CD1c-positive myeloid dendritic cell (primary cell): ENCODE measurements around the gene LIPC.
A peak's percentile ranks its signal among the peaks of the same experiment; 100 is the strongest.

Experiments
- DNase-seq: peaks from one replicate; pipeline ENCODE4 v3.0.0-alpha.2; 2016; ENCODE audit errors: extremely low spot score

The LIPC gene

DNA sequence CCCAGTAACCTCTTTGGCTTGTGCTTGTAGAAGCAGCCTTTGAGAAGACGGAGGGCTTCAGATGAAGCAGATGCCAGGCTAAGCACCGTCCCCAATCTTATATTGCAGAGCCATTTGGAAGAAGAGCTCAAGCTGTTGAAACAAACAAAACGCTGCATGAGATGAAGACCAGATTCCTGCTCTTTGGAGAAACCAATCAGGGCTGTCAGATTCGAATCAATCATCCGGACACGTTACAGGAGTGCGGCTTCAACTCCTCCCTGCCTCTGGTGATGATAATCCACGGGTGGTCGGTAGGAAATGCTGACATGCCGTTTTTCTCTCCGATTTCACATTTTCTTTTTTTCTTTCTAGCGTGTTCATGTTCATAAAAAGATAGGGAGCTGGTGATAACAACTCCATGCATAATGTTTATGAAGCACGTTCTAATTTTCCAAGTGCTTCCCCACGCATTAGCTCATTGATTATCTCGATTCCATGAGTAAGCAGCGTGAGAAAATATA lies 106.5 kb downstream of the LIPC start:
- no peak for DNase-seq

DNA sequence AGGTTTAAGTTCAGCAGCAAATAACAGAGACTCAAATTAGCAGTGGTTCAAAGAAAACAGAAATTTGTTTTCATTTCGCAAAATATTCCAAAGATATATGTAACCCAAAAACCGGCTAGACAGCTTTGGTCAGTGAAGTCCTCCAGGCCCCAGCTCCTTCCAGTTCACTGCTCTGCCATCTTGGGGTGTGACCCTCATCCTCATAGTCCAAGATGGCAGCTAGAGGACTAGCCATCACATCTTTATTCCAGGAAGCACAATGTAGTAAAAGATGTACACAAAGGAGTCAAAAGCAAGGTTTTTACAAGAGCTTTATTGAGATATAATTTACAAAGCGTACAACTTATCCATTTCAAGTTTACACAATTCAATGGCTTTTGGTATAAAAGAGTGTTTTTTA lies 107.1 kb downstream of the LIPC start:
- DNase-seq = no peak

DNA sequence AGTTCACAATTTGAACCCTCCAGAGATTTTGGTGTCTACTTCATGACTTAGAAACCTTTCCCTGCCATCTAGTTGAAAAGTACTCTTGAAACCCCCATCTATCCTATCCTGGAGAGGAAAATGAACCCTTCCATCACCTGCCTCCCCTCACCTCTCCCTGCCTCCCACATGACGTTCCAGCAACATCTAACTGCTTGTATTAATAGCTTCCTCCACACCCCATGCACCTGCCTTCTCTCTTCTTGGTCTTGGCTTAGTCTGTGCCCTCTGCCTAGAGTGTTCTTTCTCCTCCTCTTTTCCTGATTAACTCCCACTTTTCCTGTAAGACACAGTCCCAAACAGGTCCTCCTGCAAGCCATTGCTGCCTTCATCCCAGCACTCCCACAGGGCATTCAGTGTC lies 107.8 kb downstream of the LIPC start:
- no peak for DNase-seq

DNA sequence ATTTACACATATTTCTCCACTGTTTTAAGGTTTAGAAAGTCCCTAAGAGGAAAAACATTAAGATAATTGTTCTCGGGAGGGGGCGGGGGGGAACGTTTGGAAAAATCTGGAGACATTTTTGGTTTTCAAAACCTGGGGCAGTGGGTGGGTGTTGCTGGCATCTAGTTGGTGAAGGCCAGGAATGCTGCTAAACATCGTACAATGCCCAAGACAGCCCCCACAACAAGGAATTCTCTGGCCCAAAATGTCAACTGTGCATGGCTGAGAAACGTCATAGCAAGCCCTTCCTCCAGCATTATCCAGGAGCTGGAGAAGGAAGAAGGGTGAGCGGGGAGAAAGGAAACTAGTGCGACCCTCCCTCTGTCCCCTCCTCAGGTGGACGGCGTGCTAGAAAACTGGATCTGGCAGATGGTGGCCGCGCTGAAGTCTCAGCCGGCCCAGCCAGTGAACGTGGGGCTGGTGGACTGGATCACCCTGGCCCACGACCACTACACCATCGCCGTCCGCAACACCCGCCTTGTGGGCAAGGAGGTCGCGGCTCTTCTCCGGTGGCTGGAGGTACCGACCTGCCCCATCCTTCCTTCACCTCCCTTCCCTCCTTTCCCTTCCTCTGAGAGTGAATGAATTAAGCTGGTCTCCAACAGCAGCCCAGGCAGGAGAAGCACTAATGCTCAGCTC lies 109.8 kb downstream of the LIPC start:
- no peak for DNase-seq

DNA sequence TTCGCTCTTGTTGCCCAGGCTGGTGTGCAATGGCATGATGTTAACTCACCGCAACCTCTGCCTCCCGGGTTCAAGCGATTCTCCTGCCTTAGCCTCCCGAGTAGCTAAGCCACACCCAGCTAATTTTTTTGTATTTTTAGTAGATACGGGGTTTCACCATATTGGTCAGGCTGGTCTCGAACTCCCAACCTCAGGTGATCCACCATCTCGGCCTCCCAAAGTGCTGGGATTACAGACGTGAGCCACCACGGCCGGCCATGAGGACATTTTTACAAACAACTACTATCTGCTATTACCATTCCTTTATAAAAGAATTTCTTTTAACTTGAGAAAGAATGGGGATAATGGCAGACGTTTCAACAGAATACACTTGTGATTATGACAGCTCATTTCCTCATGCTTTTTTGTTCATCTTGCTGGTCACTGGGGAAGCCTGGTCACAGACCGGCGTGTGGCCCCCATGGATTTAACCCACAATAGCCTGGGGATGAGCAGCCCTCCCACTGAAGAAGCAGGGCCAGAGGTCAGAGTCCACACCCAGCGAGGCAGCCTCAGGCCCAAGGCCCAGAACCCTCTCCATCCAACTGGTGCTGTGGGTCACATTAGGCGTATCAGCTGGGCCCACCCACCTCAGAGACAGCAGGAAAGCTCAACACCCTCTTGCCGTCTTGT lies 112.0 kb downstream of the LIPC start:
- no peak for DNase-seq

DNA sequence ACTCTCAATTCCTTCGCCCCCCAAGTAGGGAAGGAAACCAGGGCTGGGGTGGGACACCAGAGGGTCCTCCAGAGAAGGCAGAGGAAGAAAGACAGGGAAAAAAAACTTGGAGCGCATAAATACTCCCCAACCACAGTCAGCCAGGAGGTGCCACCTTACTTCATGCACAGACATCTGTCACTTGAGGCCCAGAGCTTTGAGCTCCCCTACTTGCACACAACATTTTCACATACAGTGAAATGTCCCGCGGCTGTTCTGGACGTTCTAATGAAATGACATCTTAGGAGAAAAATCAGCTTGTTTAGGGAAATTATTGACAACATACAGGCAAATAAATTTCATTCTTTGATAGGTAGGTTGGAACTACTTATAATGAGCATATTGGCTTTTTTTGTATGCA lies 113.0 kb downstream of the LIPC start:
- DNase-seq = no peak

DNA sequence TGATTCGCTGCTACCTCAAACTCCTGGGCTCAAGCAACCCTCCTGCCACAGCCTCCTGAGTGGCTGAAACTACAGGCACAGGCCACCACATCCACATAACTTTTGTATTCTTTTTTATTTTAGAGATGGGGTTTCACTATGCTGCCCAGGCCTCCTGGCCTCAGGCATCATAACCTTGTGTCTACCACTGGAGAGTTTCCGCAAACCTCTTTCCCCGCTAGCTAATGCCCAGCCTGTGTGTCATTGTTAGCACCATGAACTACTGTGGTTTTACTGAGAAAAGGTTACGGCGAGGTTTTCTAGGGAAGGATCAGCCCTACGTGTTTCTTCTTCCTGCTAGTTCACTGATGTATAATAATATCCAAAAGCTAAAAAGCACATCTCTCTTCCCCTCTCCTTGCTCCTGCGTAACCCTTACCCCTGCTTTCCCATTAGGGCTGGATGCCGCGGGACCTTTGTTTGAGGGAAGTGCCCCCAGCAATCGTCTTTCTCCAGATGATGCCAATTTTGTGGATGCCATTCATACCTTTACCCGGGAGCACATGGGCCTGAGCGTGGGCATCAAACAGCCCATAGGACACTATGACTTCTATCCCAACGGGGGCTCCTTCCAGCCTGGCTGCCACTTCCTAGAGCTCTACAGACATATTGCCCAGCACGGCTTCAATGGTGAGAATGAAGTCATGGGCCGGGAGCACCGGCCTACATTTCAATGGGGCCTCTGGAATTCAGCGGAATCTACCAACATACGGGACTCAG lies 113.7 kb downstream of the LIPC start:
- peak; percentile 28 for DNase-seq

DNA sequence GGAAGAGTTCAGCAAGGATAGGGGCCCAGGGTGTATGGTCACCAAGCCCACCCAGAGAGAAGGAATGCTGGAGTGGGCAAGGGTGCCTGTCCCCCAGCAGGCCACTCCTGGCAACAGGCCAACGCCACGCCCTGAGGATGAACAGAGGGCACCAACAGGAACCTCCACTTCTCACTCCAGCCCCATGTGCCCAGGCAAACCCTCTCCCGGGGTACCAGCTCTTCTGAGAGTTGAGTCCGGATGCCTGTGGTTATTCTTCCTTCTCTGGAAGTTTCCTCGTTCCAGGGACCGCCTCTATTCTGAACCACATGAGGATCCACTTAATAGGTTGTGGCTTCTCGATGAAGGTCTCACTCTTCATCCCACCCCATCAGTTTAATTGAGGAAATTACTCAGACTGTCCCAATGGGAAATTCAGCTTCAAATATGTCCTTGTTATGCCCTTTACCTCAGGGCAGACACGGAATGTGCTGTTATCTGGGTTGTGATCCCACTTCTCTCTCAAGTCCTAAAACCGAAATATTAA lies 114.3 kb downstream of the LIPC start:
- no peak for DNase-seq

DNA sequence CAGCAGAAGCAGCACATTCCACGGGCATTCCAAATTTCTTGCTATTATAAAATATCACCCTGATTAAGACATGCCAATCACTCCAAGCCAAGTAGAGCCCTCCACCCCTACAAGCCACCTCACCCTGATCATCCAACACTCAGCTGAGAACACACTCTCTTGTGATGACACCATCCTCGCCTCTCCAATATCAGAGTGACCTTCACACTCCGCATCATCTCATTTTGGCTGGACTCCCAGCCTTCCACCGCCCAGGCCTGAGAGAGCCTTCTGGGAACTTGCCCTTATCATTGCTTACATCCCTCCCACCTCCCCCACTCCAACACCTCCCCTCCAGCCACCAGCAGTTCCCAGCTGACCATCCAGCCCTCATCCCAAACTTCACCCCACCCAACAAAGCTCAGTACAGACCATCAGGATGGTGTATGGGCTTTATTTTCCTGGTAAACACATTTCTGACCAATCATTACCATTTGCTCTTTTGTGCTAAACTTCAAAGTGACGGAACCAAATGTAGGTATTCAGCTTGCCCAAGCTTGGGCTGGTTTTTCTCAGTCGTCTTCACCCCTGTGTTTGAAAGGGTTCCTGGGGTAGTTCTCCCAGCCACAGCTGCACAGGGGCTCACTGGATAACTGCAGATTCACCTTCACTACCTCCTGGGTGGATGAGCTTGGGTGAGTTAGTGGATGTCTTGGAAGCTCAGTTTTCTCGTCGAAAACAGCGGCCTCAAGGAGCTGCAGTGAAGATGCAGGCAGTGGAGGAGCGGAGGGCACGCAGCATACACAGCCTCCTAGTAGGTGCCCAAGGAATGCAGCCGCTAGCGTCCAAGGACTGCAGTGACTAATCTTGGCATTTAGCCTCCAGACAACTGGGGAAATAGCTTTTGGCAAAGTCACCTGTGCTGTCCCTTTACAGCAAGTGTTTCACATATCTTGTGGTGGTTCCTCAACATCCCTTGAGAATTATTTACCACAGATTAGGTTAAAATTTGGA lies 115.1 kb downstream of the LIPC start:
- DNase-seq = no peak

DNA sequence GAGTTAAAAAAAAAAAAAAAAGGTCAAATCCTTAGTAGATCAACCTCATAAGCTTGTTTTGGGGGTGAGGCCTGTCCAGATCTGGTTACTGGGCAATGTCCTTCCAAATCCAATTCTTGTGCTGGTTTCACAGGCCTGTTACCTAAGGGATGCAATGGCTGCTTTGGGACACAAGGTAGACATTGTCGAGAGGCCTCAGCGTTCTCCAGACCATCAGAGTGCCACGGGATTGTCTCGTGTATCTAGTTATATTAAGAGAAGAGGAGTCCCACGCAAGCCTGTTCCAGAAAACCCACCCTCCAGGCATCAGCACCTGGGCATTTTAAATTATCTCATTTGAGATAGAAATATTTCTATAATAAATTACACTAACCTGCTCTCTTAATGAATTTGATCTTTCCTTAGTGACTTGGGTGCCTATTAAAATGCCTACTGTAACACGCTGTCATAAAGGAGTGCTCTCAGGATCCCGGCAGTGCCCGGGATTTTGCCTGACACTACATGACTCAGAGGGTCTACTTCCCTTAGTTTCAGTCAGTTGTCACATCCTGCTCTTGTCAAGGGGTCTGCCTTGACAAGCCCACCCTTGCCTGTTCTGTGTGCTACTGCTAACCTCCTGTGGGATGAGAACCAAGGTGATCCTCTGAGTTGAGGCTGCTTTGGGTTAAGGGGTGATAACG lies 116.0 kb downstream of the LIPC start:
- DNase-seq = no peak

DNA sequence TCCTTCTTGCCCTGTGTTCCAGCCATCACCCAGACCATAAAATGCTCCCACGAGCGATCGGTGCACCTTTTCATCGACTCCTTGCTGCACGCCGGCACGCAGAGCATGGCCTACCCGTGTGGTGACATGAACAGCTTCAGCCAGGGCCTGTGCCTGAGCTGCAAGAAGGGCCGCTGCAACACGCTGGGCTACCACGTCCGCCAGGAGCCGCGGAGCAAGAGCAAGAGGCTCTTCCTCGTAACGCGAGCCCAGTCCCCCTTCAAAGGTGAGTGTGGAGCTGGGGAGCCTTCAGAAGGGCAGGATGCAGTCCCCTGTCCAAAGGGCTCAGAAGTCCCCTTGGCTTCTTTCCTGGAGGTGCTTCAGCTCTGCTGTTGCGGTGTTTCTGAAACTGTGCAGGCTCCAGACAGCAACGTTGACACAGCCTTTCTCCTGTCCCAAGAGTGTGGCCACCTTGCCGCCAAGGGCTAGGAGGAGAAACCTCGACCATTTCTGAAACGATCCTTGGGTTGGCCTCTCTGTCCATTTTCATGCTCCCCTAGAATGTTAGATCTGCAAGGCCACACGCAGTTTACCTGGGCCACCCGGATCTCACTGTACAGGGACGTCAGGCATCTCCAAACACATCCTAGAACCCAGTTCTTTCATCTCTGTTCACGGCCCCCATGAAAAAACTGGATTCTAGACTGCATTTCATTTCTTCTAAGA lies 116.7 kb downstream of the LIPC start:
- DNase-seq = no peak

DNA sequence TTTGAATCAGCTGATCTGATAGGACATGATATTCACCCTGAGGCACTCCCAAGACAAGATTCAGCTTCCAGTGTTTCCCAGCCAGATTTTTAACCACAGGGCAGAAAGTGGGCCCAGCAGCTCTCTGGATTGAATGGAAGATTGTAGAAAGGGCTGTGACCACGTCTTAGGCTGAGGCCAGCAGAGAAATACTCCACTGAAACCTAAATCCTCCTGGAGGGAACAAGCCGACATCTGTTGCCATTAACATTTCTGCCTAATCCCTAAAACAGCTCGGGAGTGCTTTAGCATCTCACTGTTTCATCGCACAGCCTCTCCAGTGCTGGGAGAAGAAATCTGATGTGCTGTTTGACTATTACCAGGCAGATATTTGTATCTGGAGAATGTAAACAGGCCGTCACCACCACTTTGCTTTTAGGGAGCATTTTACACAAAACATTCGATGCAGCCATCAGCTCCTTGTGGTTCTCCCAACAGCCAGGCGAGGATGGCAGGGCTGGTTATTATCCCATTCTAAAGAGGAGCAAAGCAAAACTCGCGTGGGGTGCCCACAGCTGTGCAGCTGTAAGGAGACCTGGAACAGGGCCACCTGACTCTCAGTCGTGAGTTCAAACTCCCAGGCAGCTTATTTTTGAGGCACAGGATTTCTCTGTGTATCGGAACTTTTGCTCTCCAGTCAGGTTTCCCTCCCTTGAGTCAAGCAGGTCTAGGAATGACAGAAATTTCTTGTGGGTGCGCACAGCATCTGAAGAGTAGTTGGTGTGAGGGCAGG lies 117.4 kb downstream of the LIPC start:
- no peak for DNase-seq

DNA sequence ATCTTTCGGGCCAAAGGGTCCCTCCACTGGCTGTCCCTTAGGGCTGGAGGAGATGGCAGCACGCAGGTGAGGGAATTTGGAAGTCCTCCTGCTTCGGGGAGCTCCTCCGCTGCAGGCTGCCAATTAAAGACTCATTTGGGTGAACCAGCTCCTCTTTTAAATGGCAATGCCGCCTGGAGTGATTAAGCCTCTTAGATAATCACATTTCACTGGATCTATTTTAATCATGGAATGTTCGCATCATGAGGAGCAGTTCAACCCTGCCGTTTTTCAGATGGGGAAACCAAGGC lies 117.9 kb downstream of the LIPC start:
- DNase-seq = no peak

DNA sequence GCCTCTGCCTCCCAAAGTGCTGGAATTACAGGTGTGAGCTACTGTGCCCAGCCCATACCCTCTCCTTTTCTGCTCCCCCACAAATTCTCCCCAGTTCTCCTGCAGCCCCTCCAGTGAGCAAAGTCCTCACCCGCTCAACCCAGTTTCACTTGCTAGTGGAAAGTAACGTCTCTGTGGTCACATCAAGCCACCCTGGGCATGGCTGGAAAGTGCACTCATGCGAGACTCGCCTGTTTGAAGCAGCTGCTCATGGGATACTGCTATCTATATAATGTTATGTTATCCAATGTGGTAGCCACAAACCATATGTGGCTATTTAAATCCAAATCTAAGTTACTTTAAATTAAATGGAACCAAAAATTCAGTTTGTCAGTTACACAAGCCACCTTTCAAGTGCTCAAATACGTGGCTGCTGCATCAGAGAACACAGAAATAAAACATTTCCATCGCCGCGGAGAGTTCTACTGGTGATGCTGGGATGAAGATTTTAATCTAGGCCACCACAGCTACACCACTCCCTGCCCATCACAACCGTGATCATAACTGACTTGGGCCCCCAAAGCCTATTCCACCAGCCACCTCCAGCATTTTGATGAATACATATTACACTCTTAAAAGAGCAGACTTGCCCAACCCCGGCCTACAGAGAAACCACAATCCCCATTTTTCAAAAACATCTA lies 119.4 kb downstream of the LIPC start:
- no peak for DNase-seq

DNA sequence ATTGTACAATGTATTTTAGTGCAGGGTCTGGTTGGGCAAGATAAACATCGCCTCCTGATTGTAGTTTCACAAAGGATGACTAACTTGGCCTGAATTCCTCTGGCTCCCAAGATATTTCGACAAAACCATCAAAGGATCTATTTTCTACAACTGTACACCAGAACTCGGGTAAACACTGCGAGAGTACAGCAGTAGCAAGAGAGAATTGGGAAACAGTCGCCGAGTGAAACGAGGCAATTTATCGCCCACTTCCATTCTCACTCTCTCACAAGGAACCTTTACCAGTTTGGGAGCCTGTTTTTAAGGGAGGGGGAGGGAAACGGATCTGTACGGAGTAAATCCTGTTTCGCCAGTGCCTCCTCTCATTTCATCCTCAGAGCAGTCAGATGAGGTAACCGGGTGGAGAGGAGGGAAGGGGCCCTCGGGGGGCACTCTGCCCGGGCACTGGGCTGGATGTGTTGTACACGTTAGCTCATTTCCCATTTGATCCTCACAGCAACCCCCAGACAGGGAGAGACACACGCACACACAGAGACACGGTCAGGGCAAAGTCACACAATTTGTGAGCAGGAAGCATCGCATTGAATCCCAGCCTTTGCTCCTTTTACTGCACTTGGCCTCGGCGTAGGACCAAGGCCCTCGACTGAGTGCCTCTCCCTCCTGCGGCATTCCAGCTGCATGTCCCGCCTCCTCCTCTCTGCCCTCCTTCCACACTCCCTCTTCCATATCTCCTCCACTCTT lies 120.1 kb downstream of the LIPC start:
- peak; percentile 55 for DNase-seq

DNA sequence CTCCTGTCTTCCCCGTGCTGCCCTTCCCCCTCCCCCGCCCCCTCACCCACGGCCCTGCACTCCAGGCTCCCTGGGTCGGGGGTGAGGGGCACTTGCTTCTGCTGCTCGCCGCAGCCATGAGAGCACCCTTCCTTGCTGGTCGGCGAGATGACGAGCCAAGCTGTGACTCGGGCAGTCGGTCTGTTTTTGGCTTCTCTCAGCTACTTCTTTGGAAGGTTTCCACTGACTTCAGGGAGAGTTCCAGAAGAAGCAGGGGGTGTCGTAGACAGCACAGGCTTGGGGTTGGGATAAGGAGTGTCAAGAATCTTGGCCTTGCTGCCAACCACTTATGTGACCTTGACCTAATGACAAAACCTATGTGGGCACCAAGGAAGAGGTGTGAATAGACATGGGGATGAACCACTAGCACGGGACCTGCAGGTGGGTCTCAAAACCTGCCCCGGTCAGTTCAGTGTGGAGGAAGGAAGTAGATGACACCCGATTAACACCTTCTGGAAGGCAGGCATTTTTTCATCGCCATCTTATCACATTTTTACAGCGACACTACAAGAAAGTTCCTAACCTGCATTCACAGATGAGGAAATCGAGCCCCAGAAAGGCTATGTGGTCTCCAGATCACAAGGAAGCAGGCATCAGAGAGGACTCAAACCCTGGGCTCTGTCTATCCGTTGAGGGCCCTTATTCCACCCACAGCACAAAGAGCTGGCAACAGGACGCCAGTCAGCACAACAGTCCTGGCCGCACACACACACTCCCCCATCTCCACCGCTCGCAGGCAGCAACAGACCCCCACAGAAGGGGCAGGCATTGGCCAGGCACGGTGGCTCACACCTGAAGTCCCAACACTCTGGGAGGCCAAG lies 120.9 kb downstream of the LIPC start:
- no peak for DNase-seq

DNA sequence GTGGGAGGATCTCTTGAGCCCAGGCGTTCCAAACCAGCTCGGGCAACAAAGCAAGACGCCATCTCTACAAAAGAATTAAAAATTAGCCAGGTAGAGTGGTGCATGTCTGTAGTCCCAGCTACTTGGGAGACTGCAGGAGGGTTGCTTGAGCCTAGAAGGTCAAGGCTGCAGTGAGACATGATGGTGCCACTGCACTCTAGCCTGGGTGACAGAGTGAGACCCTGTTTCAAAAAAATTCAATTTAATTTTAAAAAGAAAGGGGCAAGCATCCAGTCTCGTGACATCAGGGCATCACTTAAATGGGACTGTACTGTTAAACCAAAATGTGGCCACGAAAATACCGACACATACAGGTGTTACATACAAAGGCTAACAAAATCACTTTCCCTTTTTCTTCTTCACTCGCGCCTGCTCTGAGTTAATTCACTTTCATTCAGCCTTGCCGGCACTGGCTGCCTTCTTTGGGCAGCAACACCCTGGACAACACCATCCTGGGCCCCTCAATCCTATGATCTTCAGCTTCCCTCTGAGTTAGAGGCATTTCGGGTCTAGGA lies 121.7 kb downstream of the LIPC start:
- no peak for DNase-seq
